Testis (tissue), 2 donors: ENCODE data around the gene SWAP70.

Source experiments
- POLR2A ChIP-seq: fragments of 450-650 bp; IDR thresholded peaks from one replicate; pipeline ENCODE4 v1.6.1; 2017; ENCODE audit warnings: antibody characterized with exemption, mild to moderate bottlenecking, moderate library complexity
- TF ChIP-seq, protein P1 (sequence below), 3 experiments: fragments of 450-650 bp in 2 of 3; fragments of 200-600 bp in 1 of 3; sonication (generic) in 1 of 3; IDR thresholded peaks; one replicate each; pipeline ENCODE4 v1.5.1; 2016 to 2019; ENCODE audit warnings: antibody characterized with exemption in 3 of 3, mild to moderate bottlenecking in 2 of 3, moderate library complexity in 1 of 3

DNA sequence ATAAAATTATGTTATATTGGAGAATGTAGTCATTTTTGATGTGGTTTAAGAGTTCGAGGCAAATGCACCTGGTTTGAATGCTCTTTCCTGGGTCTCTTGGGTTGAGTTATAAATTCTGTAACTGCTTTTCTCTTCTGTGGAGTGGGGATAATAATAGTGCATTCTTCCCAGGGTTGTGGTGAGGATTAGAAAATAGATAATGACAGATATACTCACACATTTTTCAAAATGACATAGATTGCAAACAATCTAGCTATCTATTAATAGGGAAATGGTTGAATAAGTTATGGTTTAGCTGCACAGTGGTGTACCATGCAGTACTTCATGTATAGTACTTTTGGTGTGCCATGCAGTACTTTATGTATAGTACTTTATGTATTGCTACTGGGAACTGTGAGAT, 67.4 kb downstream of the SWAP70 start:
- TF ChIP-seq, protein P1, sequence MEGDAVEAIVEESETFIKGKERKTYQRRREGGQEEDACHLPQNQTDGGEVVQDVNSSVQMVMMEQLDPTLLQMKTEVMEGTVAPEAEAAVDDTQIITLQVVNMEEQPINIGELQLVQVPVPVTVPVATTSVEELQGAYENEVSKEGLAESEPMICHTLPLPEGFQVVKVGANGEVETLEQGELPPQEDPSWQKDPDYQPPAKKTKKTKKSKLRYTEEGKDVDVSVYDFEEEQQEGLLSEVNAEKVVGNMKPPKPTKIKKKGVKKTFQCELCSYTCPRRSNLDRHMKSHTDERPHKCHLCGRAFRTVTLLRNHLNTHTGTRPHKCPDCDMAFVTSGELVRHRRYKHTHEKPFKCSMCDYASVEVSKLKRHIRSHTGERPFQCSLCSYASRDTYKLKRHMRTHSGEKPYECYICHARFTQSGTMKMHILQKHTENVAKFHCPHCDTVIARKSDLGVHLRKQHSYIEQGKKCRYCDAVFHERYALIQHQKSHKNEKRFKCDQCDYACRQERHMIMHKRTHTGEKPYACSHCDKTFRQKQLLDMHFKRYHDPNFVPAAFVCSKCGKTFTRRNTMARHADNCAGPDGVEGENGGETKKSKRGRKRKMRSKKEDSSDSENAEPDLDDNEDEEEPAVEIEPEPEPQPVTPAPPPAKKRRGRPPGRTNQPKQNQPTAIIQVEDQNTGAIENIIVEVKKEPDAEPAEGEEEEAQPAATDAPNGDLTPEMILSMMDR (IDR thresholded peaks at IDR 0.05) = no peak
- no peak for TF ChIP-seq POLR2A
